Sigmoid colon (tissue), 3 donors: ENCODE results near the gene PJVK.

Experiments
- CTCF ChIP-seq, 4 experiments: fragments of 450-650 bp in 3 of 4; fragments of 200-600 bp in 1 of 4; IDR thresholded peaks; one replicate each; pipeline ENCODE4 v1.5.1; 2016 to 2019; ENCODE audit warnings: antibody characterized with exemption in 4 of 4, mild to moderate bottlenecking in 3 of 4, moderate library complexity in 2 of 4
- POLR2A ChIP-seq, 2 donors: fragments of 450-650 bp; IDR thresholded peaks; one replicate each; pipeline ENCODE4 v1.6.1; 2016; ENCODE audit warnings: antibody characterized with exemption in 2 of 2, mild to moderate bottlenecking in 2 of 2, moderate library complexity in 2 of 2

GRCh38 chr2:178401994-178402437, 49.2 kb upstream of the PJVK start:
- no peak for TF ChIP-seq CTCF (IDR thresholded peaks at IDR 0.05)
- TF ChIP-seq POLR2A (IDR thresholded peaks at IDR 0.05), result no peak
